Embryonic facial prominence (tissue), 1 donor: ENCODE measurements around the gene HSPH1.

Experiments used
- DNase-seq: peaks from one replicate; pipeline ENCODE4 v3.0.0-alpha.2; 2016; ENCODE audit errors: extremely low spot score

HSPH1 gene

GRCh38 chr13:31161557-31162150 lies at the start of gene HSPH1:
TSS of gene HSPH1 (minus strand) at chr13:31161904. CDS start at chr13:31161582, 322 bp downstream.
- peak; percentile 96 for DNase-seq

DNA sequence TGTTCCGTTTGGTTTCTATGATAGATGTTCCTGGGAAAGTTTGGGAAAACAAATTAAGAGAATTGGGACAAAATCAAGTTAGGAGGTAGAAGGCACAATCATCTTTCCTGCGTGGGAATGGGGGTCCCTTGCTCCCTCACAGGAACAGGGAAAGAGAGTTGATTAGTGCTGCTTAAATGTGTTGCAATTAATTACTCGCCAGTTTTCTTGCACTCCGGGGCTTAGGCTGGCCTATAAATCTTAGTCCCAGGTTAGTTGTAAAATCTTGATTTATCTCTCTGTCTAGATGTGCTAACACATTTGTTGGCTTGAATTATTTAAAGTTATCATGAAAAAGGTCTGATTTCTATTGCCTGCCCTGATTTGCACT lies 48.1 kb upstream of the HSPH1 start:
- DNase-seq: no peak

DNA sequence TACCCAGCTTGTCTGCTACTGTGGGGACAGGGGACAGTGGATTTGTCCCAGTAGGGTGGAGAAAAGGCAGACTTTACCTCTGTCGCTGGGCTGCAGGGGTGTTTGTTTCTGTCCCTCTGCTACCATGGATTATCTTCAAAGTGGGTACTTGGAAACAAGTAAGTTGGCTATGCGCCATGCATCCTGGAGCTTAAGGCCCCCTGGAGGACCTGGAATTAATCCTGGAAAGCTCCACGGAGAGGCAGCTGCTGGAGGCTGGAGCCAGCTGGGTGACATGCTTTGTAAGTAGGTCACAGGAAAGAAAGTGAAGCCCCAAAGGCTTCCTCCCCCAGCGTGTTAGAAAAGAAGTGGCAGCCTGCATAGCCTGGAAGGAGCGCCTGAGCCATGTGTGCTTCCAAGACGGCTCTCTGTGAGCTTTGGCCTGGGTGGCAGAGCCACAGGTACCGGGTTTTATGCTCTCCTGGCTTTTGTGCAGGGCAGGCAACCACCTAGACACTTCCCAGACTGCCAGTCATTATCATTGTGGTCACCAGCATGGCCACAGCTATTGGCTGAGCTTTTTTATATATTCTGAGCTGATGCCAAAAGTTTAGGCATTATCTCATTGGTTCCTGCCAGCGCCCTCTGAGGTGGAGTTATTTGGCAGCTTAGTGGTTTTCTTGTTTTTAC lies 47.6 kb upstream of the HSPH1 start:
- DNase-seq: peak; percentile 52

GRCh38 chr13:31208559-31209122 lies 46.9 kb upstream of the HSPH1 start:
- DNase-seq: no peak

- DNase-seq: no peak
Observed at GRCh38 chr13:31207661-31208552, 46.2 kb upstream of the HSPH1 start.

GRCh38 chr13:31204592-31204991 lies 42.9 kb upstream of the HSPH1 start:
- DNase-seq: no peak

GRCh38 chr13:31201341-31202031 lies 39.8 kb upstream of the HSPH1 start:
- no peak for DNase-seq

DNA sequence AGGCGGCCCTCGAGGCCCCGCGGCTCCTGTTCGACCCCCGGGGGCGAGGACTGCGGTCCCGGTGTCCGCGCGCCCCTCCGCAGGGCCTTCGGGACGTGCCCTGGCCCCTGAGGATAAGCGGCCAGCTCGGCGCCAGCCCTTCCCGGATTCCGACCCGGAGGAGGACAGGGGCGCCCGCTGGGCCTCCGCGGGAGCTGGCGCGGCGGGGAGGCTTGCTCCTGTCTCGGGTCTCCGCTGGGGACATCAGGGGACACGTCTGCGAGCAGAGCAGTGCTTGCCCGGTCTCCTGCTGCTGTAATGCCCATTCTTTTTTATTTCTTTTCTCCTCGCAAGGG lies 38.9 kb upstream of the HSPH1 start:
- no peak for DNase-seq

DNA sequence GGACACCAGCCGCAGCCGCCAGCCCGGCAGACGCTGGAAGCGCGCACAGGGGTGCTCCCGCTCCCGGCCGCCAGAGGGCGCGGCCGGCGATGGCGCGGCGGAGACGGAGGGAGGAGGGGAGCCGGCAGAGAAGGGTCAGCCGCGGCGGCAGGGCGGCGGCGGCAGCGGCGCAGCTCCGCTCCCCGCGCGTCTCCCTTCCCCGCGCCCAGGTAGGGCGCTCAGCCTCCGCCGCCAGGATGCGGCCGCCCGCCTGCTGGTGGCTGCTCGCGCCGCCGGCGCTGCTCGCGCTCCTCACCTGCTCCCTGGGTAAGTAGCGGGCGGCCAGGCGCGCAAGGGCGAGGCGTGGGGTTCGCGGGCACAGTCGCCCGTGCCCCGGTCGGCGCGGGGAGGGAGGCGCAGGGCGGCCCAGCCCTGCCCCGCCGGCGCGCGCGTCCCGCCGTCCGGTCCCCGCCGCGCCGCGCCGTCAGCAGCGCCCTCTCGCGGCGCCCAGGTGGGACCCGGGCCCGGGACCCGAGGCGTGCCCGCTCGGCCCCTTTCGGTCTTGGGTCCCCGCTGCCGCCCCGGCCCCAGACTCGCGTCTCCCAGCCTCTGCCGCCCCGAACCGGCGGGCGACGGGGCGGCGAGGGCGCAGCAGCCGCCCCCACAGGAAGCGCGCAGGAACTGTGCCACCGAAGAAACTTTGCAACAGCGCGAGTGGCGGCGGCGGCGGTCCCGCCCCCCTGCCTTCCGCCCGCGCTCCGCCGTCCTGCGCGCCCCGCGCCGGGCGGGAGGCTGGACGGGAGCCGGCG lies 38.3 kb upstream of the HSPH1 start, which contains the start of gene B3GLCT:
Gene B3GLCT (plus strand): TSS at position 127 of the 788 bp plus-strand sequence. CDS start 110 bp downstream, at position 237.
- peak; percentile 68 for DNase-seq

DNA sequence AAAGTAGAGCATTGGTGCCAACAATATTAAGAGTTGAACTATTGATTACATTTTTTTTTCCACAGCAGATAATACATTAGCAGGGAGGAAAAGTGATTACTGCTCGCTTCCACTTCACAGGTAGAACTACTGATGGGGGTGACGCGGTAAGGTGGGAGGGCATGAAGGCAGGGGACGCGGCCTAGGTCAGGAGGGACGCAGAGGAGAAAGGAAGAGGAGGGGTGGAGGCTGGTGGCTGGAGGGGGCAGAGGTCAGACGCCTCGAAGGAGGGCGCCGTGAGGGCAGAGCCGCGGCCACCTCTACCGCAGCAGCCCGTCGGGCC lies 37.8 kb upstream of the HSPH1 start:
- DNase-seq: no peak

- DNase-seq: no peak
Observed at GRCh38 chr13:31198519-31198918, 36.8 kb upstream of the HSPH1 start.

- no peak for DNase-seq
Observed at GRCh38 chr13:31196992-31197391, 35.3 kb upstream of the HSPH1 start.

DNA sequence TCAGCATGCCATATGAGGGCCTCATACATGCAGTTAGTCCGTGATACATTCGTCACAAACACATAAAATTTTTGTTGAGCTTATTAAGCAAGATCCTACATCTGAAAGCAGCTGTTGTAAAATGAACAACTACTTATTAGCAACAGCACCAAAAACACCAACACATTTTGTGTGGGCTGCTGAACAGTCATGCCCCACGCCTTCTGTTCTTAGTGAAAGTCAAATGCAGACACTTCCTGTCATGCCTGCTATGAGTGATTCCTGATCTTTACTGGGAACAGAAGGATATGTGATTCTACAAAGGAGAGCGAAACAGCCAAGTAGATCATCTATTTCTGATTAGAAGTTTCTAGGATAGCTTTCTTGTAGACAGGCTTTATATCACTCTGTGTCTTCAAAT lies 33.9 kb upstream of the HSPH1 start:
- DNase-seq: no peak

GRCh38 chr13:31192306-31192705 lies 30.6 kb upstream of the HSPH1 start:
- DNase-seq: no peak

DNA sequence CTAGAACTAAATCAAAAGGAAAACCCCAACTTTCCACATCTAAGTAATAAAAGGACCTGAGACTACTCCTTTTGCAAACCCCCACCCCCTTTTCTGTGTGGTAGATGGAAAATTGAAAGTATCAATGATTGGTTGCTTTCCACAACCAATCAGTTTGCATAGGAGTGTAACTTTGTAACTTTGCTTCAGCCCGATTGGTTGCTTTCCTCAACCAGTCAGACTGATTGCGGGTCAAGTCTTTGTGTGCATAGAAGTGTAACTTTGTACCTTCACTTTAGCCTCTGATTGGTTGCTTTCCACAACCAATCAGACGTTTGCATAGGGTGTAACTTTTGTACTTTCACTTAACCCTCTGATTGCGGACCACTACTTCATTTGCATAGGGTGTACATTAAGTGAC lies 30.0 kb upstream of the HSPH1 start:
- no peak for DNase-seq

DNA sequence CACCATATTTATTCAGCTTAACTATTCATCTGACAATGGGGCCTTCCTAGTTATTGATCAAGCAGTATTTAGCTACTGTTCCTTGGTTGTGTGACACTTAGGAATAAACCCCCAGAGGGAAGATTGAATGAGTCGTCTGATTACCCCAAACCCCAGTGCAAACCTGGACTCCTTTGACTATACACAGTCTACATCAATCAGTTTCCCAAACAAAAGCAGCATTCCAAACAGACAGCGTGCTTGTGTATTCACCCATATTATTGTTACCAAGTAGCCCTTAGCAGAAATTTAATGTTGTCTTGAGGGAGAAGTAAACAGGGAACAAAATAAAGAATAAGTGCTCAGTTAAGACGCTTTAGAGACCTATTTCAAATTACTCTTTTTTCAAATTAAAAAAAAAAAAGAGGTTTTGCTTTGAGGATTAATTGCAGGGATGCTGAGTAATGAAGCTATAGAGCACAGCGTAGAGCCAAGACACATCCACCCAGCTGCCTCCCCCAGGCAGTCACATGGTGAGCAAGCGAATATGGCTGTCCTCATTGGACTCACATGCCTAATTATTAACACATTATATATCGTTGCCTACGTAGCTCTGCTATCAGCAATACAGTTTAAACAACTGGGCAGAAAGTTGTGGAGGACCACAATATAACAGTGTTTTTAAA lies 23.4 kb upstream of the HSPH1 start:
- no peak for DNase-seq

DNA sequence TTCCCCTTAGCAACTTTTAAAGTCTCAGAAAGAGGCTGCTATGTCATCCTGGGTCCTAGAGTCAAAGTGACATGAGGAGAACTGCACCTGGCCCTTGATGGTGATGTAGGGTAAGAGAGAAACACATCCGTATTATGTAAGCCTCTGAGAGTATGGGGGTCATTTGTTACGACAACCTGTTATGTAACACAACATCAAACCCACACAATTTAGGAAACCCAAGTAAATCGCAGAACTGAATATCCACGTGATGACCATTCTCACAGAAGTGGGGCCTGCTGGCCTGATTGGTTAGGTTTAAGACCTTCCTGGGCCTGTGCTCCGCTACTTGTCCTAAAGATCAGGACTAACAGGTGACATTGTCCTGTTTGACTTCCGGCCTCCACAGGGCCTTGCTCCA lies 22.7 kb upstream of the HSPH1 start:
- DNase-seq: no peak

DNA sequence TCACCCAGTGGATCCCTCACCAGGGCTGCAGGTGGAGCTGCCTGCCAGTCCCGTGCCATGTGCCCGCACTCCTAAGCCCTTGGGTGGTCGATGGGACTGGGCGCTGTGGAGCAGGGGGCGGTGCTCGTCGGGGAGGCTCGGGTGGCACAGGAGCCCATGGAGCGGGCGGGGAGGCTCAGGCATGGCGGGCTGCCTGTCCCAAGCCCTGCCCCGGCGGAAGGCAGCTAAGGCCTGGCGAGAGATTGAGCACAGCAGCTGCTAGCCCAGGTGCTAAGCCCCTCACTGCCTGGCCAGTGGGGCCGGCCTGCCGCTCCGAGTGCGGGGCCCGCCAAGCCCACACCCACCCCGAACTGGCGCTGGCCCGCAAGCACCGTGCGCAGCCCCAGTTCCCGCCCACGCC lies 21.3 kb upstream of the HSPH1 start:
- no peak for DNase-seq

- no peak for DNase-seq
Observed at GRCh38 chr13:31179754-31180153, 18.1 kb upstream of the HSPH1 start.

GRCh38 chr13:31179241-31179640 lies 17.5 kb upstream of the HSPH1 start:
- no peak for DNase-seq
